ENCODE data around the gene HRH3.

The HRH3 gene

GRCh38 chr20:62215020-62215990, 4.8 kb downstream of the HRH3 start:
- no peak for DNase-seq

GRCh38 chr20:62214067-62214466, 6.0 kb downstream of the HRH3 start:
- DNase-seq = no peak

- DNase-seq = no peak
Measured at GRCh38 chr20:62212299-62212698, 7.8 kb downstream of the HRH3 start.

- no peak for DNase-seq
Measured at GRCh38 chr20:62211769-62212288, 8.2 kb downstream of the HRH3 start.

GRCh38 chr20:62211216-62211615, 8.9 kb downstream of the HRH3 start:
- DNase-seq = no peak

GRCh38 chr20:62210496-62210855, 9.6 kb downstream of the HRH3 start:
- DNase-seq = peak; percentile 82

GRCh38 chr20:62209850-62210495, 10.1 kb downstream of the HRH3 start:
- DNase-seq = no peak

- no peak for DNase-seq
Measured at GRCh38 chr20:62208795-62209755, 11.0 kb downstream of the HRH3 start.

- DNase-seq = no peak
Measured at GRCh38 chr20:62208061-62208794, 11.8 kb downstream of the HRH3 start.

- DNase-seq = no peak
Measured at GRCh38 chr20:62206388-62206775, 13.7 kb downstream of the HRH3 start.

GRCh38 chr20:62205618-62206387, 14.3 kb downstream of the HRH3 start:
- no peak for DNase-seq

- DNase-seq = no peak
Measured at GRCh38 chr20:62203378-62204030, 16.6 kb downstream of the HRH3 start.

- DNase-seq = no peak
Measured at GRCh38 chr20:62202676-62203377, 17.3 kb downstream of the HRH3 start.

GRCh38 chr20:62202083-62202395, 18.0 kb downstream of the HRH3 start:
- DNase-seq = no peak

GRCh38 chr20:62201173-62202082, 18.6 kb downstream of the HRH3 start:
- DNase-seq = peak; percentile 69

GRCh38 chr20:62200491-62201172, 19.4 kb downstream of the HRH3 start:
- DNase-seq = no peak

GRCh38 chr20:62198931-62199330, 21.1 kb downstream of the HRH3 start:
- DNase-seq = no peak

- no peak for DNase-seq
Measured at GRCh38 chr20:62198496-62198895, 21.6 kb downstream of the HRH3 start.

- no peak for DNase-seq
Measured at GRCh38 chr20:62197801-62198200, 22.3 kb downstream of the HRH3 start.
